Superior temporal gyrus (tissue), 1 donor: ENCODE results near the gene SUPT6H.
A peak's percentile ranks its signal among the peaks of the same experiment; 100 is the strongest.

ENCODE experiments used
- DNase-seq: peaks from one replicate; pipeline ENCODE4 v3.0.0-alpha.2; 2016; ENCODE audit errors: extremely low spot score

Gene SUPT6H

GRCh38 chr17:28750178-28751047 is 88.4 kb downstream of the SUPT6H start:
- peak; percentile 96 for DNase-seq

- no peak for DNase-seq
Observed at GRCh38 chr17:28751600-28752366, 89.8 kb downstream of the SUPT6H start.
